ENCODE data around the gene TOR4A. TPM values are rescaled to one million over a fixed set of nuclear protein-coding genes. Genes with fewer than 3 reads are reported as not detected.

The TOR4A gene
- total and polyA plus RNA-seq, 5 donors from 2014 or later, result 2.6 to 6.1 (median 4.1) TPM

DNA sequence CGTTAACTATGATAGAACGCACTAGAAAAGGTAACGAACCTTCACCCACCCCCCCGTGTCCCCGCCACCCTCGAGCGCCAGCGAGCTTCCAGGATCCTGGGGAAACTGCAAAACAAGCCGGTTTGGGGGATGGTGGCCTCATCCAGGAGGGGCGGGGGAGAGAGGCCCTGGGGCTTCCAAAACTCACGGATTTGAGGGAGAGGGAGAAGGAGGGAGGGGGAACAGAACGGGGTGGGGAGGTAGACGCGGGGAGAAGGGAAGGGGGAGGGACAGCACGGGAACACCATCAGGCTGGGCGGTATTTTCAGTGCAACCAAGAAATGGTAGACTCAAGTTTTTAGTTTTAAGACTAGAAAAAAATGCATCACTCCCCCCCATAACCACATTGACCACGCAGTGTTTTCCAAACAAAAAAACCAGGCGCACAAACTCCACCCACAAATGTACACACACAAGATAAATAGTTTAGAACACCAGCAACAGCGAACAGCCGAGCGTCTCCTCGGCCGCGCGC, 23.1 kb downstream of the TOR4A start:
- Mint-ChIP-seq H3K36me3 (no peaks in the 10 kb centered on the region), H3K4me3 (peak overlapping the region; percentile 81 to 87 (median 85)), H3K9me3 (peaks cover 0 to 1% (median 0%) of the 10 kb centered on the region in 7 donors), H3K4me1 (peaks cover 0 to 27% (median 5%) of the 10 kb centered on the region in 4 donors), H3K27me3 (peaks cover 18% of the 10 kb centered on the region), H3K27ac (no peak overlapping the region)
- Histone ChIP-seq H3K27me3 (ENCODE audit: control insufficient read depth, insufficient read depth, low read length) (peaks cover 5% of the 10 kb centered on the region), H3K36me3 (ENCODE audit: control insufficient read depth, insufficient read depth, low read length) (no peaks in the 10 kb centered on the region), H3K27ac (ENCODE audit: insufficient read depth, low read length, poor library complexity, severe bottlenecking) (no peak overlapping the region), H3K9me3 (ENCODE audit: control insufficient read depth in 2 of 2, low read length in 2 of 2) (no peaks in the 10 kb centered on the region), H3K4me3 (ENCODE audit: low read depth, low read length) (peak overlapping the region; percentile 32), H3K4me1 (ENCODE audit: control insufficient read depth, insufficient read depth, low read length, poor library complexity, severe bottlenecking) (peaks cover 33% of the 10 kb centered on the region)
- no peak for ATAC-seq (ENCODE audit: low read depth in 2 of 2)
- DNase-seq, result no peak

DNA sequence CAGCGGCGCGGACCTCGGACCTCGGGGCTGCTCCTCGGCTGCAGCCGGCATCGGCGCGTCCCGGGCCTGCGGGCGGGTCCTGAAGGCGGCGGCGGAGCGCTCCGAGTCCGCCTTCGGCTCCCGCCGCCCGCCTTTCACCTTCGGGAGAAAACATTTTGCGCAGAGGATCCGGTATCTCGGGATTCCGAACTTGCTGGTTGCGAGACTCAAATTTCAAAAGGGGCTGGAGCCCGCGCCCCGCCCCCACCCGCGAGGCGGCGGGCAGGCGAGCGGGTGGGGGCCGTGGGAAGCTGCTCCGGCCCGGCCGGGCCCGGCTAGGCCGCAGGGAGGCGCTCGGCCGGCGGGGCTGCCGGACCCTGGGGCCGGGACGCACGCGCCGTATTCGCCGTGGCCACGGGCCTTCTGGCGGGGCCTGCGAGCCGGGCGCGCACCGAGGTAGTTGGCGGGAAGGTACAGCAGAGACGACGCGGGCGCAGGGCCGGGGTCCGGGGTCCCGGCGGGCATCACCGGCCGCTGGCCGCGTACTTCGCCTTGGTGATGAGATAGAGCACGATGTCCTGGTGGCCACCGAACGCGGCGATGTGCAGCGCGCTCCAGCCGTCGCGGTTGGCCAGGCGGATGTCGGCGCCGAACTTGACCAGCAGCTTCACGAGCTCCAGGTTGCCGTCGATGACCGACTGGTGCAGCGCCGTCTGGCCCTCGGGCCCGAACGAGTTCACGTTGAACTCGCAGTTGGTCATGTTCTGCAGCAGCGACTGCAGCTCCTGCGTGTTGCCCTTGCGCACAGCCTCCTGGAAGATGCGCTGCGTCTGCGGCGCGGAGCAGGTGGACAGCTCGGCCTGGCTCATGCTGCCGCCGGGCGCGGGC, 23.8 kb downstream of the TOR4A start:
- DNase-seq (peak in 1 of 3 donors; percentile 48), ATAC-seq (ENCODE audit: low read depth in 2 of 2) (peak; percentile 2 to 4)
- Mint-ChIP-seq H3K27me3 (peaks cover 17% of the 10 kb centered on the region), H3K9me3 (peaks cover 0 to 1% (median 0%) of the 10 kb centered on the region in 7 donors), H3K27ac (no peak overlapping the region), H3K36me3 (no peaks in the 10 kb centered on the region), H3K4me1 (peaks cover 0 to 28% (median 5%) of the 10 kb centered on the region in 4 donors), H3K4me3 (peak overlapping the region; percentile 15 to 87 (median 68))
- Histone ChIP-seq H3K36me3 (ENCODE audit: control insufficient read depth, insufficient read depth, low read length) (no peaks in the 10 kb centered on the region), H3K4me1 (ENCODE audit: control insufficient read depth, insufficient read depth, low read length, poor library complexity, severe bottlenecking) (peaks cover 40% of the 10 kb centered on the region), H3K27me3 (ENCODE audit: control insufficient read depth, insufficient read depth, low read length) (peaks cover 5% of the 10 kb centered on the region), H3K4me3 (ENCODE audit: low read depth, low read length) (peak overlapping the region; percentile 32), H3K9me3 (ENCODE audit: control insufficient read depth in 2 of 2, low read length in 2 of 2) (no peaks in the 10 kb centered on the region), H3K27ac (ENCODE audit: insufficient read depth, low read length, poor library complexity, severe bottlenecking) (no peak overlapping the region)

DNA sequence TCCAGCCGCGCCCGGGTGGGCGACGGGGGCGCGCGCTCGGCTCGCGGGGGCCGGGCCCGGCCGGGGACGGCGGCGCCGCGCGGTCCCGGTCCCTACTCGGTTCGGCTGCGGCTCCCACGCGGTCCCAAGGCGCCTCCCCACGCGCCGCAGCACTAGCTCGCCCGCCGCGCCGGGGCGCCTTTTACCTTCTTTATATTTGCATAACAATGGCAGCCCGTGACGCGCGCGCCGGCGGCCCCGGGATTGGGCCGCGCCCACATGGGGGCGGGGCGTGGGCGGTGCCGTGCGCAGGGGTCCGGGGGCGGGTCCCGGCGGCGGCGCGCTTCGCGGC, 24.6 kb downstream of the TOR4A start, which contains the start of gene NRARP:
Gene NRARP (minus strand): TSS at position 154 of the 331 bp plus-strand sequence. CDS start 343 bp downstream, outside the sequence.
- Histone ChIP-seq H3K27me3 (ENCODE audit: control insufficient read depth, insufficient read depth, low read length) (peaks cover 4% of the 10 kb centered on the region), H3K36me3 (ENCODE audit: control insufficient read depth, insufficient read depth, low read length) (no peaks in the 10 kb centered on the region), H3K9me3 (ENCODE audit: control insufficient read depth in 2 of 2, low read length in 2 of 2) (no peaks in the 10 kb centered on the region), H3K27ac (ENCODE audit: insufficient read depth, low read length, poor library complexity, severe bottlenecking) (peak within 1 kb of the TSS; percentile 51), H3K4me1 (ENCODE audit: control insufficient read depth, insufficient read depth, low read length, poor library complexity, severe bottlenecking) (peaks cover 42% of the 10 kb centered on the region), H3K4me3 (ENCODE audit: low read depth, low read length) (no peak within 1 kb of the TSS)
- Mint-ChIP-seq H3K4me3 (peak within 1 kb of the TSS; percentile 15 to 87 (median 74)), H3K4me1 (peaks cover 0 to 27% (median 4%) of the 10 kb centered on the region in 4 donors), H3K9me3 (no peaks in the 10 kb centered on the region), H3K36me3 (no peaks in the 10 kb centered on the region), H3K27me3 (peaks cover 10% of the 10 kb centered on the region), H3K27ac (no peak within 1 kb of the TSS)
- DNase-seq (peak; percentile 87 to 91 (median 87)), ATAC-seq (ENCODE audit: low read depth in 2 of 2) (peak; percentile 86 to 91)

DNA sequence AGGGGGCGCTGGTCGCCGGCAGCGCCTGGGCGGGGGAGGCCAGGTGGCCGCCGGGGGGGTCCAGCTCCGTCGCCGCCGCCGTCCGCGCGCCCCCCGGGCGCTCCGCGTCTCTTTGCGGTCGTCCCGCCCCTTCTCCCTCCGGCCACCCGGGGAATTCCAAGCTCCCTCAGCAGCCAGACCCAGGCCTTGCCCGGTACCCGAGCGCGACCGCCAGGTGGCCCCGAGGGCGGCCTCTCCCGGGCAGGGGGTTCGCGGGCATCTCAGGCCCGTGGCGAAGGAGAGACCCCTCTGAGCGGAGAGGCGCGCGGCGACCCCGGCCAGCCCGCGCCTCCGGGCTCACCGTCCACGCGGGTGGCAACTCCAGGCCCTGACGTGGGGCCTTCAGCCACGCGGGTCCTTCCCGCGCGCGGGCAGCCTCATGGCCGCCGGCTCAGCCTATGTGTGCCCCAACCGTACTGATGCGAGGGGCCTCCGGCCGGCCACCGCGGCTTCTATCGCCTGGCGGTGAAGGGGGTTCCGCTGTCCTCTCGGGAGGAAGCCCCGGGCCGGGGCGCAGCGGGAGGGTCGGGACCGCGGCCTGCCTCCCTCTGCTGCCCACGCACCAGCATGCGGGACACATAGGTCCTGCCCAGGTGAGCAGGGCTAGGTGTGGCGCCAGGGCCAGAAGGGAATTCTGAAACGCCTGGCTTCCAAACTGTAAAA, 25.1 kb downstream of the TOR4A start:
- Mint-ChIP-seq H3K27me3 (peaks cover 5% of the 10 kb centered on the region), H3K4me3 (peak overlapping the region in 2 of 4 donors; percentile 50 to 63), H3K36me3 (no peaks in the 10 kb centered on the region), H3K9me3 (no peaks in the 10 kb centered on the region), H3K27ac (no peak overlapping the region), H3K4me1 (peaks cover 0 to 29% (median 4%) of the 10 kb centered on the region in 4 donors)
- ATAC-seq (ENCODE audit: low read depth in 2 of 2), result peak; percentile 26 to 29
- no peak for DNase-seq
- H3K27me3 ChIP-seq (ENCODE audit: control insufficient read depth, insufficient read depth, low read length), result peaks cover 3% of the 10 kb centered on the region
- H3K9me3 ChIP-seq (ENCODE audit: control insufficient read depth in 2 of 2, low read length in 2 of 2), result no peaks in the 10 kb centered on the region
- no peak overlapping the region for H3K4me3 ChIP-seq (ENCODE audit: low read depth, low read length)
- peak overlapping the region; percentile 51 for H3K27ac ChIP-seq (ENCODE audit: insufficient read depth, low read length, poor library complexity, severe bottlenecking)
- H3K36me3 ChIP-seq (ENCODE audit: control insufficient read depth, insufficient read depth, low read length), result no peaks in the 10 kb centered on the region
- H3K4me1 ChIP-seq (ENCODE audit: control insufficient read depth, insufficient read depth, low read length, poor library complexity, severe bottlenecking), result peaks cover 42% of the 10 kb centered on the region

DNA sequence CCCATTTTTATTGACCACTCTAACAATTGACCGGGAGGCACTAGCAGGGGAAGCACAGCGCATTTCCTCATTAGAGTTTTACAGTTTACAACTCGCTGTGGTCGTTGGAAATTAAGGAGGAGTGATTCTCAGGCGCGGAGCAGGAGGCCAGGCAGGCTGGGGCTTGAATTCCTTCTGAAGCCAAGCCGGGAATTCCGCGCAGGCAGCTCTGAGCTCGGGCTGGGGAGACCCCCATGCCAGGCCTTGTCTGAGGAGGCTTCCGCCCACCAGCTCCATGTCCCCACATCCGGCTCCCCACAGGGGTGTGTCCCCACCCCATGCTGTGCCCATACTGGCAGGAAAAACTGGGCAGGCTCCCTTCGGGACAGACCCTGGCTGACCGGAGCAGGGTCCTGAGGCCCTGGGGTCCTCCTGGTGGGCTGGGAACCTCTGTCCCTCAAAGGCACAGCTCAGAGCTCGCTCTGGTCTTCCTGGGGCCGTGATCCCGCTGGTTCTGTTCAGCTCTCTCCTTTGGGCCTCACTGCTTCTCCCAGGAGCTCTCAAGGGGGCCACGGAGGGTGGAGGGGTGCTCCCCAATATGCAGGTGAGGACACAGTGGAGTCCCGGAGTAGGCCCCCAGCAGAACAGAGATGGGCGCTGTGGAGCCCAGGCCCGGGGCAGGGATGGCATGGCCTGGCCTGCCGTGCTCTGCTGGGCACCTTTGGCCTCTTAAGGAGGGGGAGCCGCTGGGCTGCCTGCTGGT, 25.8 kb downstream of the TOR4A start:
- no peaks in the 10 kb centered on the region for H3K9me3 ChIP-seq (ENCODE audit: control insufficient read depth in 2 of 2, low read length in 2 of 2)
- no peak for DNase-seq
- Mint-ChIP-seq H3K4me1 (peaks cover 0 to 29% (median 4%) of the 10 kb centered on the region in 4 donors), H3K27ac (no peak overlapping the region), H3K9me3 (no peaks in the 10 kb centered on the region), H3K4me3 (peak overlapping the region; percentile 25 to 69 (median 56)), H3K36me3 (no peaks in the 10 kb centered on the region), H3K27me3 (peaks cover 5% of the 10 kb centered on the region)
- no peak overlapping the region for H3K4me3 ChIP-seq (ENCODE audit: low read depth, low read length)
- no peaks in the 10 kb centered on the region for H3K36me3 ChIP-seq (ENCODE audit: control insufficient read depth, insufficient read depth, low read length)
- no peak for ATAC-seq (ENCODE audit: low read depth in 2 of 2)
- H3K27ac ChIP-seq (ENCODE audit: insufficient read depth, low read length, poor library complexity, severe bottlenecking), result no peak overlapping the region
- H3K4me1 ChIP-seq (ENCODE audit: control insufficient read depth, insufficient read depth, low read length, poor library complexity, severe bottlenecking), result peaks cover 42% of the 10 kb centered on the region
- H3K27me3 ChIP-seq (ENCODE audit: control insufficient read depth, insufficient read depth, low read length), result peaks cover 3% of the 10 kb centered on the region

DNA sequence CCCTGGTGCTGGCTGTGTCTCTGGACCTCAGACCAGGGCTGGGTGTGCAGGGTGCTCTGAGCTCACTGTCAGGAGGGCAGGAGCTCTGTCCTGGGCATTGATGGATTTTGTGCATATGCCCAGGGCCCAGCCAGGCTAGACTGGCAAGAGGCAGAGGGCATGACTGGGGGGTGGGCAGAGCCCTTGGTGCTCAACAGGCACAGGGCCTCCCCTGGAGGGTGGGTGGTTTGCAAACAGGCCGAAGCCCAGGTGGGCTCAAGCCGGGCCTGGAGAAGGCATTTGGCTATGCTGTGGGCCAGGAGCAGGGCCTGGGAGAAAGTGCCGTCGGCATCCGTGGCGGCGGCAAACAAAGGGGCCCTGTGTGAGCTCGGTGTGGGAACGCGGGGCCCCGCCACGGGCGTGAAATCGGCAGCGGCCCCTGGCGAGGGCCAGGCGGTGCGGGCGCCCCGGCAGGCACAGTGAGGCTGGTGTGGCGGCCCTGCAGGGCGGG, 26.4 kb downstream of the TOR4A start:
- Histone ChIP-seq H3K36me3 (ENCODE audit: control insufficient read depth, insufficient read depth, low read length) (no peaks in the 10 kb centered on the region), H3K9me3 (ENCODE audit: control insufficient read depth in 2 of 2, low read length in 2 of 2) (no peaks in the 10 kb centered on the region), H3K27me3 (ENCODE audit: control insufficient read depth, insufficient read depth, low read length) (peaks cover 3% of the 10 kb centered on the region), H3K27ac (ENCODE audit: insufficient read depth, low read length, poor library complexity, severe bottlenecking) (no peak overlapping the region), H3K4me1 (ENCODE audit: control insufficient read depth, insufficient read depth, low read length, poor library complexity, severe bottlenecking) (peaks cover 42% of the 10 kb centered on the region), H3K4me3 (ENCODE audit: low read depth, low read length) (no peak overlapping the region)
- no peak overlapping the region for H3K27ac Mint-ChIP-seq
- peaks cover 0 to 29% (median 4%) of the 10 kb centered on the region in 4 donors for H3K4me1 Mint-ChIP-seq
- DNase-seq, result no peak
- no peak for ATAC-seq (ENCODE audit: low read depth in 2 of 2)
- no peaks in the 10 kb centered on the region for H3K9me3 Mint-ChIP-seq
- H3K36me3 Mint-ChIP-seq, result no peaks in the 10 kb centered on the region
- peak overlapping the region in 3 of 4 donors; percentile 25 to 69 (median 44) for H3K4me3 Mint-ChIP-seq
- peaks cover 5% of the 10 kb centered on the region for H3K27me3 Mint-ChIP-seq
